HEK293 (cell line): ENCODE results near the gene ALDOC.
A peak's percentile ranks its signal among the peaks of the same experiment; 100 is the strongest.

Source experiments
- CTCF ChIA-PET: fragments of 350-600 bp; formaldehyde crosslinking; extraction: SDS; loops from one replicate; lab custom pipeline; 2021; ENCODE audit warnings: antibody characterized with exemption; lab: Yijun Ruan, JAX
- POLR2A ChIA-PET: fragments of 300-600 bp; formaldehyde crosslinking; extraction: SDS; loops from one replicate; lab custom pipeline; 2020; ENCODE audit warnings: antibody characterized with exemption, inconsistent platforms; lab: Yijun Ruan, JAX
- H3K27ac ChIP-seq: fragments of 200-500 bp; sonication (Bioruptor generic); 2 replicates; pipeline ENCODE4 v1.5.1; 2014; ENCODE audit warnings: low read depth, low read length, control low read depth, inconsistent platforms; ENCODE audit errors: extremely low read depth
- H3K36me3 ChIP-seq, 2 experiments: fragments of 200-500 bp in 1 of 2; sonication (Bioruptor generic) in 1 of 2; 1 replicate in 1 of 2; 2 replicates in 1 of 2; pipeline ENCODE4 v1.5.1; 2014 to 2017; ENCODE audit warnings: inconsistent platforms in 2 of 2, low read length in 2 of 2; ENCODE audit not compliant: control insufficient read depth in 2 of 2, insufficient read depth in 1 of 2
- H3K4me1 ChIP-seq: fragments of 200-500 bp; sonication (Bioruptor generic); 2 replicates; pipeline ENCODE4 v1.5.1; 2014; ENCODE audit warnings: mild to moderate bottlenecking, low read length, inconsistent platforms; ENCODE audit not compliant: control insufficient read depth, insufficient read depth
- H3K4me3 ChIP-seq: 2 replicates; pipeline ENCODE4 v1.5.1; 2011; ENCODE audit warnings: low read depth, mild to moderate bottlenecking, control low read depth, low read length, moderate library complexity
- H3K9me3 ChIP-seq: fragments of 200-500 bp; sonication (Bioruptor generic); 2 replicates; pipeline ENCODE4 v1.5.1; 2014; ENCODE audit warnings: low read depth, low read length, inconsistent platforms; ENCODE audit not compliant: control insufficient read depth, insufficient read depth
- HOXA7 ChIP-seq: sonication (generic); formaldehyde crosslinking; IDR thresholded peaks from 2 replicates; pipeline ENCODE4 v1.8.1; 2022; ENCODE audit warnings: missing genetic modification reagents, borderline replicate concordance
- IKZF3 ChIP-seq: fragments of 450-650 bp; IDR thresholded peaks from 2 replicates; pipeline ENCODE4 v1.5.0; 2018; ENCODE audit warnings: missing biosample characterization, mild to moderate bottlenecking, missing genetic modification characterization, moderate library complexity
- OSR2 ChIP-seq: fragments of 450-650 bp; formaldehyde crosslinking; IDR thresholded peaks from 2 replicates; pipeline ENCODE4 v1.5.1; 2016; ENCODE audit warnings: missing biosample characterization, missing genetic modification characterization
- PATZ1 ChIP-seq: fragments of 450-650 bp; formaldehyde crosslinking; IDR thresholded peaks from 2 replicates; pipeline ENCODE4 v1.5.1; 2016; ENCODE audit warnings: missing biosample characterization, missing genetic modification characterization
- SETDB1 ChIP-seq: IDR thresholded peaks from one replicate; pipeline ENCODE4 v1.6.1; 2017; ENCODE audit warnings: mild to moderate bottlenecking, low read length, moderate library complexity, mixed read lengths; ENCODE audit not compliant: insufficient read length
- ZBTB44 ChIP-seq: fragments of 450-650 bp; IDR thresholded peaks from 2 replicates; pipeline ENCODE4 v1.5.1; 2018; ENCODE audit warnings: missing biosample characterization, mild to moderate bottlenecking, missing genetic modification characterization
- ZFP41 ChIP-seq: fragments of 450-650 bp; formaldehyde crosslinking; IDR thresholded peaks from 2 replicates; pipeline ENCODE4 v1.5.1; 2016; ENCODE audit warnings: missing biosample characterization, missing genetic modification characterization, borderline replicate concordance
- ZFP69B ChIP-seq: fragments of 450-650 bp; formaldehyde crosslinking; IDR thresholded peaks from 2 replicates; pipeline ENCODE4 v1.5.1; 2016; ENCODE audit warnings: missing biosample characterization, missing genetic modification characterization
- ZNF112 ChIP-seq: fragments of 450-650 bp; formaldehyde crosslinking; IDR thresholded peaks from 2 replicates; pipeline ENCODE4 v1.5.0; 2017; ENCODE audit warnings: missing biosample characterization, missing genetic modification characterization
- ZNF114 ChIP-seq: fragments of 450-650 bp; formaldehyde crosslinking; IDR thresholded peaks from 2 replicates; pipeline ENCODE4 v1.5.0; 2017; ENCODE audit warnings: missing biosample characterization, missing genetic modification characterization
- ZNF2 ChIP-seq: fragments of 450-650 bp; formaldehyde crosslinking; IDR thresholded peaks from 2 replicates; pipeline ENCODE4 v1.5.1; 2016; ENCODE audit warnings: missing biosample characterization, missing genetic modification characterization
- ZNF202 ChIP-seq: fragments of 450-650 bp; formaldehyde crosslinking; IDR thresholded peaks from 2 replicates; pipeline ENCODE4 v1.5.1; 2016; ENCODE audit warnings: missing biosample characterization, missing genetic modification characterization, borderline replicate concordance
- ZNF223 ChIP-seq: fragments of 450-650 bp; formaldehyde crosslinking; IDR thresholded peaks from 2 replicates; pipeline ENCODE4 v1.5.1; 2016; ENCODE audit warnings: missing biosample characterization, missing genetic modification characterization
- ZNF239 ChIP-seq: fragments of 450-650 bp; formaldehyde crosslinking; IDR thresholded peaks from 2 replicates; pipeline ENCODE4 v1.5.1; 2016; ENCODE audit warnings: missing biosample characterization, missing genetic modification characterization
- ZNF280D ChIP-seq: fragments of 450-650 bp; formaldehyde crosslinking; IDR thresholded peaks from 2 replicates; pipeline ENCODE4 v1.5.1; 2016; ENCODE audit warnings: missing biosample characterization, missing genetic modification characterization
- ZNF335 ChIP-seq: fragments of 450-650 bp; formaldehyde crosslinking; conservative IDR thresholded peaks from 2 replicates; pipeline ENCODE4 v1.5.1; 2016; ENCODE audit warnings: missing biosample characterization, missing genetic modification characterization
- ZNF416 ChIP-seq: fragments of 450-650 bp; formaldehyde crosslinking; IDR thresholded peaks from 2 replicates; pipeline ENCODE4 v1.5.1; 2016; ENCODE audit warnings: missing biosample characterization, missing genetic modification characterization
- ZNF433 ChIP-seq: fragments of 450-650 bp; formaldehyde crosslinking; IDR thresholded peaks from 2 replicates; pipeline ENCODE4 v1.5.1; 2016; ENCODE audit warnings: missing biosample characterization, missing genetic modification characterization, low read depth
- ZNF544 ChIP-seq: fragments of 450-650 bp; formaldehyde crosslinking; IDR thresholded peaks from 2 replicates; pipeline ENCODE4 v1.5.0; 2017; ENCODE audit warnings: missing biosample characterization, missing genetic modification characterization
- ZNF660 ChIP-seq: fragments of 450-650 bp; IDR thresholded peaks from 2 replicates; pipeline ENCODE4 v1.5.1; 2018; ENCODE audit warnings: missing biosample characterization, mild to moderate bottlenecking, missing genetic modification characterization
- ZNF701 ChIP-seq: fragments of 450-650 bp; formaldehyde crosslinking; IDR thresholded peaks from 2 replicates; pipeline ENCODE4 v1.5.1; 2016; ENCODE audit warnings: missing biosample characterization, missing genetic modification characterization
- ZNF830 ChIP-seq: fragments of 450-650 bp; IDR thresholded peaks from 2 replicates; pipeline ENCODE4 v1.5.0; 2018; ENCODE audit warnings: missing biosample characterization, missing genetic modification characterization, low read depth, mild to moderate bottlenecking, moderate library complexity

Gene ALDOC

GRCh38 chr17:28598799-28599310 lies 22.2 kb upstream of the ALDOC start, which contains the start of gene SPAG5 (continued):
- TF ChIP-seq PATZ1 (peak; percentile 65), ZNF2 (tag by site-specific recombination) (peak; percentile 72; the same call in 1 of the 2 replicates), ZNF202 (tag by site-specific recombination) (no peak), ZNF416 (tag by site-specific recombination) (no peak), ZNF280D (tag by site-specific recombination) (no peak), ZNF544 (tag by site-specific recombination) (no peak), ZFP69B (no peak)
- TF ChIP-seq, all 188 proteins: peak for 28

- Histone ChIP-seq H3K36me3 (peaks cover 29 to 43% of the 10 kb centered on the region in 2 experiments), H3K4me3 (peak overlapping the region; percentile 87), H3K9me3 (no peaks in the 10 kb centered on the region), H3K4me1 (no peaks in the 10 kb centered on the region), H3K27ac (peak overlapping the region; percentile 90)
- CTCF ChIA-PET: interaction anchor here (0.8 to 1.2 kb wide), 5 partner anchors 9 to 58 kb away, joined by 3 to 5 read pairs (median 4); no protein-coding TSS in a partner anchor
- POLR2A ChIA-PET: interaction anchor here (0.7 to 3.0 kb wide), 9 partner anchors 9 to 121 kb away, joined by 3 to 30 read pairs (median 8); partner anchors contain the start of genes ALDOC, PIGS and RPL23A
- TF ChIP-seq OSR2 (no peak), ZNF335 (tag by site-specific recombination) (peak; percentile 76)
- TF ChIP-seq, all 188 proteins: peak for 1
Observed at GRCh38 chr17:28598389-28598788, 21.7 kb upstream of the ALDOC start.

GRCh38 chr17:28597606-28598383 lies 21.1 kb upstream of the ALDOC start:
- TF ChIP-seq ZNF660 (tag by site-specific recombination) (0 out of 2 replicates have a peak, but pooled peaks have one; percentile 11), SETDB1 (no peak)

GRCh38 chr17:28592260-28592659 lies 15.6 kb upstream of the ALDOC start:
- Histone ChIP-seq H3K9me3 (no peaks in the 10 kb centered on the region), H3K4me3 (no peak overlapping the region), H3K36me3 (peaks cover 77 to 84% of the 10 kb centered on the region in 2 experiments), H3K27ac (no peak overlapping the region), H3K4me1 (no peaks in the 10 kb centered on the region)
- POLR2A ChIA-PET: interaction anchor here (0.5 to 5.7 kb wide), 5 partner anchors 9 to 24 kb away, joined by 3 to 29 read pairs (median 8); partner anchors contain the start of genes ALDOC and PIGS
- CTCF ChIA-PET: interaction anchor here (1.5 kb wide), 1 partner anchor 55 kb away, joined by 4 read pairs; no protein-coding TSS in a partner anchor
- TF ChIP-seq HOXA7 (CRISPR knock-in tag) (no peak), ZNF112 (no peak), ZBTB44 (tag by site-specific recombination) (no peak), ZNF830 (tag by site-specific recombination) (no peak), ZNF433 (no peak), ZNF223 (no peak), ZNF701 (no peak), ZFP41 (tag by site-specific recombination) (no peak), IKZF3 (tag by site-specific recombination) (no peak), ZNF114 (tag by site-specific recombination) (no peak), ZNF239 (tag by site-specific recombination) (no peak)

More at GRCh38 chr17:28597606-28598383, 21.1 kb upstream of the ALDOC start:
- POLR2A ChIA-PET: interaction anchor here (0.7 to 3.0 kb wide), 8 partner anchors 9 to 122 kb away, joined by 3 to 30 read pairs (median 8); partner anchors contain the start of genes ALDOC, PIGS and RPL23A
- no peaks in the 10 kb centered on the region for H3K9me3 ChIP-seq
- H3K4me3 ChIP-seq: peak overlapping the region; percentile 87
- CTCF ChIA-PET: interaction anchor here (0.8 to 1.2 kb wide), 5 partner anchors 8 to 57 kb away, joined by 3 to 5 read pairs (median 4); no protein-coding TSS in a partner anchor
- peaks cover 35 to 46% of the 10 kb centered on the region in 2 experiments for H3K36me3 ChIP-seq
- peak overlapping the region; percentile 90 for H3K27ac ChIP-seq
- no peaks in the 10 kb centered on the region for H3K4me1 ChIP-seq
